Liver (tissue), 9 donors: ENCODE results near the gene AGTPBP1. TPM values are rescaled to one million over a fixed set of nuclear protein-coding genes. Genes with fewer than 3 reads are reported as not detected.

ENCODE experiments used
- DNase-seq: peaks from one replicate; pipeline ENCODE4 v3.0.0-alpha.2; 2017; ENCODE audit warnings: low spot score
- H3K27ac ChIP-seq, 2 donors: one replicate each; pipeline ENCODE4 v1.7.0; 2013; ENCODE audit warnings: inconsistent platforms in 2 of 2, low read length in 2 of 2, control low read depth in 1 of 2, low read depth in 1 of 2, mild to moderate bottlenecking in 1 of 2
- H3K27me3 ChIP-seq, 4 donors: one replicate each; pipeline versions ENCODE4 v1.6.1 to v1.7.0; 2013; ENCODE audit warnings: low read length in 3 of 4, inconsistent platforms in 1 of 4, mild to moderate bottlenecking in 1 of 4, moderate library complexity in 1 of 4; ENCODE audit not compliant: control insufficient read depth in 4 of 4, insufficient read depth in 4 of 4
- H3K36me3 ChIP-seq, 4 donors: one replicate each; pipeline versions ENCODE4 v1.6.1 to v1.7.0; 2013; ENCODE audit warnings: low read length in 3 of 4, mild to moderate bottlenecking in 3 of 4, low read depth in 1 of 4, moderate library complexity in 1 of 4; ENCODE audit not compliant: control insufficient read depth in 4 of 4, insufficient read depth in 3 of 4
- H3K4me1 ChIP-seq, 4 donors: one replicate each; pipeline versions ENCODE4 v1.6.1 to v1.7.0; 2013; ENCODE audit warnings: low read length in 3 of 4, mild to moderate bottlenecking in 3 of 4, moderate library complexity in 1 of 4; ENCODE audit not compliant: control insufficient read depth in 4 of 4, insufficient read depth in 4 of 4
- H3K4me3 ChIP-seq, 3 donors: one replicate each; pipeline versions ENCODE4 v1.6.1 to v1.7.0; 2013; ENCODE audit warnings: low read length in 3 of 3, control low read depth in 1 of 3, low read depth in 1 of 3, mild to moderate bottlenecking in 1 of 3
- H3K9ac ChIP-seq, 2 donors: one replicate each; pipeline ENCODE4 v1.7.0; 2013; ENCODE audit warnings: low read length in 2 of 2, mild to moderate bottlenecking in 2 of 2, moderate library complexity in 2 of 2, control low read depth in 1 of 2, low read depth in 1 of 2
- H3K9me3 ChIP-seq, 4 donors: one replicate each; pipeline versions ENCODE4 v1.6.1 to v1.7.0; 2013; ENCODE audit warnings: low read length in 3 of 4; ENCODE audit not compliant: control insufficient read depth in 4 of 4
- EGR1 ChIP-seq, 2 donors: IDR thresholded peaks; 2 replicates each; pipeline ENCODE4 v1.6.1; 2016 to 2018; ENCODE audit warnings: antibody characterized with exemption in 2 of 2, low read depth in 2 of 2
- FOXA1 ChIP-seq: IDR thresholded peaks from 2 replicates; pipeline ENCODE4 v1.6.1; 2016; ENCODE audit warnings: antibody characterized with exemption
- FOXA2 ChIP-seq: IDR thresholded peaks from 2 replicates; pipeline ENCODE4 v1.6.1; 2016; ENCODE audit warnings: antibody characterized with exemption
- GABPA ChIP-seq, 2 donors: IDR thresholded peaks in 1 of 2; conservative IDR thresholded peaks in 1 of 2; 2 replicates each; pipeline ENCODE4 v1.6.1; 2016; ENCODE audit warnings: antibody characterized with exemption in 2 of 2, mild to moderate bottlenecking in 1 of 2, moderate library complexity in 1 of 2
- HNF4A ChIP-seq, 2 donors: conservative IDR thresholded peaks; 2 replicates each; pipeline ENCODE4 v1.6.1; 2016; ENCODE audit warnings: antibody characterized with exemption in 2 of 2, mild to moderate bottlenecking in 2 of 2
- HNF4G ChIP-seq: IDR thresholded peaks from 2 replicates; pipeline ENCODE4 v1.6.1; 2016; ENCODE audit warnings: antibody characterized with exemption
- JUND ChIP-seq, 2 donors: IDR thresholded peaks; 2 replicates each; pipeline ENCODE4 v1.6.1; 2016; ENCODE audit warnings: antibody characterized with exemption in 2 of 2
- NR2F2 ChIP-seq: IDR thresholded peaks from 2 replicates; pipeline ENCODE4 v1.6.1; 2016; ENCODE audit warnings: antibody characterized with exemption
- RAD21 ChIP-seq, 2 donors: IDR thresholded peaks; 2 replicates each; pipeline ENCODE4 v1.6.1; 2016; ENCODE audit warnings: antibody characterized with exemption in 2 of 2, mild to moderate bottlenecking in 2 of 2
- RXRA ChIP-seq, 2 donors: IDR thresholded peaks; 2 replicates each; pipeline ENCODE4 v1.6.1; 2017 to 2018; ENCODE audit warnings: antibody characterized with exemption in 2 of 2, mild to moderate bottlenecking in 1 of 2
- SP1 ChIP-seq: IDR thresholded peaks from 2 replicates; pipeline ENCODE4 v1.6.1; 2018; ENCODE audit warnings: antibody characterized with exemption, mild to moderate bottlenecking
- TAF1 ChIP-seq: conservative IDR thresholded peaks from 2 replicates; pipeline ENCODE4 v1.6.1; 2016; ENCODE audit warnings: antibody characterized with exemption, mild to moderate bottlenecking
- YY1 ChIP-seq: IDR thresholded peaks from 2 replicates; pipeline ENCODE4 v1.6.1; 2016; ENCODE audit warnings: antibody characterized with exemption, mild to moderate bottlenecking
- whole genome bisulfite sequencing: extraction: QIAGEN DNeasy Blood & Tissue Kit; methylation state at CpG from one replicate; pipeline ENCODE4 v1.1.7; 2013; 5-methylcytosine and 5-hydroxymethylcytosine counted together
- polyA plus RNA-seq, 2 donors: library from polyadenylated mRNA; stranded (reverse) in 1 of 2; unstranded in 1 of 2; fragments of 200-250 nt in 1 of 2; fragments of >200 nt in 1 of 2; fragmentation: Nextera tagmentation in 1 of 2; extraction: Ambion mirVana in 1 of 2; gene quantifications; one replicate each; pipeline versions ENCODE4 v1.2.1 to v1.2.3, GENCODE V29; 2013 to 2015
- total RNA-seq, 2 donors: library from RNA; depleted of rRNA; stranded (reverse); fragments of >200 nt; gene quantifications; one replicate each; pipeline ENCODE4 v1.2.3, GENCODE V29; 2014
- TF ChIP-seq, protein P1 (sequence below): IDR thresholded peaks from 2 replicates; pipeline ENCODE4 v1.6.1; 2016; ENCODE audit warnings: antibody characterized with exemption
- TF ChIP-seq, protein P2 (sequence below): IDR thresholded peaks from 2 replicates; pipeline ENCODE4 v1.6.1; 2016; ENCODE audit warnings: antibody characterized with exemption
- TF ChIP-seq, protein P3 (sequence below): IDR thresholded peaks from 2 replicates; pipeline ENCODE4 v1.6.1; 2016; ENCODE audit warnings: antibody characterized with exemption
- TF ChIP-seq, protein P4 (sequence below): IDR thresholded peaks from 2 replicates; pipeline ENCODE4 v1.6.1; 2016; ENCODE audit warnings: antibody characterized with exemption, mild to moderate bottlenecking
- TF ChIP-seq, protein P5 (sequence below): fragments of 150-350 bp; IDR thresholded peaks from 2 replicates; pipeline ENCODE4 v1.5.1; 2017; ENCODE audit warnings: improper control_type of control experiment, low read depth, low read length; ENCODE audit not compliant: missing input control
- donor health status: healthy.
- donor health status: healthy.
- donor health status: healthy.
- donor health status: healthy.
- donor health status: healthy.

Gene AGTPBP1
- total and polyA plus RNA-seq, 4 donors = 2.1 to 14.4 (median 5.7) TPM

DNA sequence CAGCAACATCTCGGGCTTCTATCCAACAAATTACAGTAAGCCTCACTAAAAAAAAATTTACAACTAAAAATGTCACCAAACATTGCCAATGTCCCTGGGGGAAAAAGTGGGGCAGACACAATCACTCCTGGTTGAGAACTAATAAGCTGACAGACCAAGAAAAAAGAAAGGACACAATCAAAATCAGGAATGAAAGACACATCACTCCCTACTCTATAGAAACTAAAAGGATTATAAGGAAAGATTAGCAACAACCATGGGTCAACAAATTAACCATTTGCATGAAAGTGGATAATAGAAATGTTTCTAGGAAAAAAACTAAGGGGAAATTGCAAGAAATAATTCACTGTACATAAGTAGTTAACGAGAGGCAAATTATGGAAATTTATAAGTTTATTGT, 53.4 kb downstream of the AGTPBP1 start:
- WGBS = 95% methylated on average over 2 of the region's 2 CpGs
- DNase-seq = no peak

DNA sequence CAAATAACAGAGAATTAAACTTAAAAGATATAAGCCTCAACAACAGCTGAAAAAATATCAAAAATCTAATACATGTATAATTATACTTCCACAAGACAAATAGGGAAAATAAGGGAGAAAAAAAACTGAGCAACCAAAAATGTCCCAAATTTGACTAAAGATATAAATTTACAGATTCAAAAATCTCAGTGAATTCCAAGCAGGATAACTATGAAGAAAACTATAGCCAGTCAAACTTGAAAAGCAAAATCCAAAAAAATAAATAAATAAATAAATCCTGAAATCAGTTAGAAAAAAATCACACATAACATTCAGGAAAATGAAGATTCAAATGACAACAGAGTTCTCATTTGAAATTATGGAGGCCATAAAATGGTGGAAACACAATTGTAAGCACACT, 56.7 kb downstream of the AGTPBP1 start:
- TF ChIP-seq JUND (IDR thresholded peaks at IDR 0.05) = no peak
- TF ChIP-seq, protein P1, sequence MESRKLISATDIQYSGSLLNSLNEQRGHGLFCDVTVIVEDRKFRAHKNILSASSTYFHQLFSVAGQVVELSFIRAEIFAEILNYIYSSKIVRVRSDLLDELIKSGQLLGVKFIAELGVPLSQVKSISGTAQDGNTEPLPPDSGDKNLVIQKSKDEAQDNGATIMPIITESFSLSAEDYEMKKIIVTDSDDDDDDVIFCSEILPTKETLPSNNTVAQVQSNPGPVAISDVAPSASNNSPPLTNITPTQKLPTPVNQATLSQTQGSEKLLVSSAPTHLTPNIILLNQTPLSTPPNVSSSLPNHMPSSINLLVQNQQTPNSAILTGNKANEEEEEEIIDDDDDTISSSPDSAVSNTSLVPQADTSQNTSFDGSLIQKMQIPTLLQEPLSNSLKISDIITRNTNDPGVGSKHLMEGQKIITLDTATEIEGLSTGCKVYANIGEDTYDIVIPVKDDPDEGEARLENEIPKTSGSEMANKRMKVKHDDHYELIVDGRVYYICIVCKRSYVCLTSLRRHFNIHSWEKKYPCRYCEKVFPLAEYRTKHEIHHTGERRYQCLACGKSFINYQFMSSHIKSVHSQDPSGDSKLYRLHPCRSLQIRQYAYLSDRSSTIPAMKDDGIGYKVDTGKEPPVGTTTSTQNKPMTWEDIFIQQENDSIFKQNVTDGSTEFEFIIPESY = no peak
- no peak for TF ChIP-seq HNF4G
- TF ChIP-seq TAF1 = no peak
- TF ChIP-seq YY1 = no peak
- TF ChIP-seq, protein P2, sequence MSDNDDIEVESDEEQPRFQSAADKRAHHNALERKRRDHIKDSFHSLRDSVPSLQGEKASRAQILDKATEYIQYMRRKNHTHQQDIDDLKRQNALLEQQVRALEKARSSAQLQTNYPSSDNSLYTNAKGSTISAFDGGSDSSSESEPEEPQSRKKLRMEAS = no peak
- TF ChIP-seq, protein P3, sequence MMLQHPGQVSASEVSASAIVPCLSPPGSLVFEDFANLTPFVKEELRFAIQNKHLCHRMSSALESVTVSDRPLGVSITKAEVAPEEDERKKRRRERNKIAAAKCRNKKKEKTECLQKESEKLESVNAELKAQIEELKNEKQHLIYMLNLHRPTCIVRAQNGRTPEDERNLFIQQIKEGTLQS = no peak
- TF ChIP-seq GABPA (IDR thresholded peaks at IDR 0.05 in 1 of 2, conservative IDR thresholded peaks at IDR 0.05 in 1 of 2) = no peak
- TF ChIP-seq FOXA2 = no peak
- TF ChIP-seq FOXA1 = no peak
- TF ChIP-seq, protein P4, sequence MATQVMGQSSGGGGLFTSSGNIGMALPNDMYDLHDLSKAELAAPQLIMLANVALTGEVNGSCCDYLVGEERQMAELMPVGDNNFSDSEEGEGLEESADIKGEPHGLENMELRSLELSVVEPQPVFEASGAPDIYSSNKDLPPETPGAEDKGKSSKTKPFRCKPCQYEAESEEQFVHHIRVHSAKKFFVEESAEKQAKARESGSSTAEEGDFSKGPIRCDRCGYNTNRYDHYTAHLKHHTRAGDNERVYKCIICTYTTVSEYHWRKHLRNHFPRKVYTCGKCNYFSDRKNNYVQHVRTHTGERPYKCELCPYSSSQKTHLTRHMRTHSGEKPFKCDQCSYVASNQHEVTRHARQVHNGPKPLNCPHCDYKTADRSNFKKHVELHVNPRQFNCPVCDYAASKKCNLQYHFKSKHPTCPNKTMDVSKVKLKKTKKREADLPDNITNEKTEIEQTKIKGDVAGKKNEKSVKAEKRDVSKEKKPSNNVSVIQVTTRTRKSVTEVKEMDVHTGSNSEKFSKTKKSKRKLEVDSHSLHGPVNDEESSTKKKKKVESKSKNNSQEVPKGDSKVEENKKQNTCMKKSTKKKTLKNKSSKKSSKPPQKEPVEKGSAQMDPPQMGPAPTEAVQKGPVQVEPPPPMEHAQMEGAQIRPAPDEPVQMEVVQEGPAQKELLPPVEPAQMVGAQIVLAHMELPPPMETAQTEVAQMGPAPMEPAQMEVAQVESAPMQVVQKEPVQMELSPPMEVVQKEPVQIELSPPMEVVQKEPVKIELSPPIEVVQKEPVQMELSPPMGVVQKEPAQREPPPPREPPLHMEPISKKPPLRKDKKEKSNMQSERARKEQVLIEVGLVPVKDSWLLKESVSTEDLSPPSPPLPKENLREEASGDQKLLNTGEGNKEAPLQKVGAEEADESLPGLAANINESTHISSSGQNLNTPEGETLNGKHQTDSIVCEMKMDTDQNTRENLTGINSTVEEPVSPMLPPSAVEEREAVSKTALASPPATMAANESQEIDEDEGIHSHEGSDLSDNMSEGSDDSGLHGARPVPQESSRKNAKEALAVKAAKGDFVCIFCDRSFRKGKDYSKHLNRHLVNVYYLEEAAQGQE = no peak
- TF ChIP-seq, protein P5, sequence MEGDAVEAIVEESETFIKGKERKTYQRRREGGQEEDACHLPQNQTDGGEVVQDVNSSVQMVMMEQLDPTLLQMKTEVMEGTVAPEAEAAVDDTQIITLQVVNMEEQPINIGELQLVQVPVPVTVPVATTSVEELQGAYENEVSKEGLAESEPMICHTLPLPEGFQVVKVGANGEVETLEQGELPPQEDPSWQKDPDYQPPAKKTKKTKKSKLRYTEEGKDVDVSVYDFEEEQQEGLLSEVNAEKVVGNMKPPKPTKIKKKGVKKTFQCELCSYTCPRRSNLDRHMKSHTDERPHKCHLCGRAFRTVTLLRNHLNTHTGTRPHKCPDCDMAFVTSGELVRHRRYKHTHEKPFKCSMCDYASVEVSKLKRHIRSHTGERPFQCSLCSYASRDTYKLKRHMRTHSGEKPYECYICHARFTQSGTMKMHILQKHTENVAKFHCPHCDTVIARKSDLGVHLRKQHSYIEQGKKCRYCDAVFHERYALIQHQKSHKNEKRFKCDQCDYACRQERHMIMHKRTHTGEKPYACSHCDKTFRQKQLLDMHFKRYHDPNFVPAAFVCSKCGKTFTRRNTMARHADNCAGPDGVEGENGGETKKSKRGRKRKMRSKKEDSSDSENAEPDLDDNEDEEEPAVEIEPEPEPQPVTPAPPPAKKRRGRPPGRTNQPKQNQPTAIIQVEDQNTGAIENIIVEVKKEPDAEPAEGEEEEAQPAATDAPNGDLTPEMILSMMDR = no peak
- TF ChIP-seq RAD21 (IDR thresholded peaks at IDR 0.05) = no peak
- TF ChIP-seq HNF4A (conservative IDR thresholded peaks at IDR 0.05) = no peak
- no peak for TF ChIP-seq NR2F2
- TF ChIP-seq EGR1 (IDR thresholded peaks at IDR 0.05; ENCODE audit: low read depth in 2 of 2) = no peak
- TF ChIP-seq SP1 = no peak
- TF ChIP-seq RXRA (IDR thresholded peaks at IDR 0.05) = no peak
- Histone ChIP-seq H3K36me3 (peaks cover 0 to 5% (median 0%) of the 10 kb centered on the region in 4 donors), H3K27ac (no peak overlapping the region), H3K4me1 (no peaks in the 10 kb centered on the region), H3K9ac (no peak overlapping the region), H3K27me3 (no peaks in the 10 kb centered on the region), H3K4me3 (no peak overlapping the region), H3K9me3 (no peaks in the 10 kb centered on the region)
- no peak for DNase-seq

More for the DNA sequence above, 53.4 kb downstream of the AGTPBP1 start:
- H3K9me3 ChIP-seq = no peaks in the 10 kb centered on the region
- no peak overlapping the region for H3K27ac ChIP-seq
- no peak overlapping the region for H3K4me3 ChIP-seq
- no peak for TF ChIP-seq GABPA (IDR thresholded peaks at IDR 0.05 in 1 of 2, conservative IDR thresholded peaks at IDR 0.05 in 1 of 2)
- TF ChIP-seq FOXA1 = no peak
- TF ChIP-seq EGR1 (IDR thresholded peaks at IDR 0.05; ENCODE audit: low read depth in 2 of 2) = no peak
- no peak for TF ChIP-seq TAF1
- TF ChIP-seq HNF4A (conservative IDR thresholded peaks at IDR 0.05) = no peak
- no peak for TF ChIP-seq JUND (IDR thresholded peaks at IDR 0.05)
- TF ChIP-seq HNF4G = no peak
- TF ChIP-seq, protein P2 = no peak
- H3K4me1 ChIP-seq = no peaks in the 10 kb centered on the region
- no peaks in the 10 kb centered on the region for H3K27me3 ChIP-seq
- H3K9ac ChIP-seq = no peak overlapping the region
- peaks cover 0 to 5% (median 1%) of the 10 kb centered on the region in 4 donors for H3K36me3 ChIP-seq
